ENCODE results near the gene MEIOC. TPM values are rescaled to one million over a fixed set of nuclear protein-coding genes. Genes with fewer than 3 reads are reported as not detected.
A peak's percentile ranks its signal among the peaks of the same experiment; 100 is the strongest.

Gene MEIOC
- total and polyA plus RNA-seq, 2 of the 4 experiments (the other 2 are of a cell fraction) = 0.27 to 0.36 TPM

GRCh38 chr17:44606658-44607057, 49.6 kb upstream of the MEIOC start:
- in situ Hi-C loops (cut with MboI; ENCODE audit: low sequenced_read_pairs) (no loop called here), dilution Hi-C loops (cut with HindIII; ENCODE audit: low sequenced_read_pairs, unreplicated experiment) (no loop called here), intact Hi-C loops (cut with micrococcal nuclease) (no loop called here)
- Histone ChIP-seq H3K9me3 (ENCODE audit: control insufficient read depth, insufficient read depth, low read length) (no peaks in the 10 kb centered on the region), H3K9me1 (ENCODE audit: insufficient read depth, low read length) (peaks cover 17% of the 10 kb centered on the region), H4K91ac (ENCODE audit: insufficient read depth, low read depth, low read length) (no peak overlapping the region), H4K20me1 (ENCODE audit: insufficient read depth, low read length) (no peaks in the 10 kb centered on the region), H3K18ac (ENCODE audit: low read depth, low read length) (no peak overlapping the region), H3K56ac (ENCODE audit: extremely low read depth, insufficient read depth, low read length) (no peak overlapping the region), H3K23ac (ENCODE audit: low read depth, low read length) (no peak overlapping the region), H2AK5ac (ENCODE audit: low read depth, low read length) (peak overlapping the region; percentile 79), H4K8ac (ENCODE audit: low read depth in 2 of 2, low read length in 2 of 2) (no peak overlapping the region), H2AFZ (replicated peaks; ENCODE audit: low read length, poor library complexity) (no peak overlapping the region), H2BK20ac (ENCODE audit: low read depth, low read length) (peak overlapping the region; percentile 65), H3K4me2 (ENCODE audit: low read depth, low read length) (no peak overlapping the region), H3K27me3 (ENCODE audit: control insufficient read depth, insufficient read depth, low read length) (no peaks in the 10 kb centered on the region), H2BK120ac (ENCODE audit: low read depth, low read length) (no peak overlapping the region; the same call in 1 of the 2 replicates), H3K4me3 (ENCODE audit: insufficient read depth, low read depth, low read length) (no peak overlapping the region), H3K79me1 (ENCODE audit: low read depth in 1 of 2, low read length in 2 of 2) (0 out of 4 replicates have a peak, but pooled peaks cover 0 to 6% of the 10 kb centered on the region in 2 experiments), H2AK9ac (replicated peaks; ENCODE audit: low read depth, low read length, poor library complexity) (peak overlapping the region; percentile 11), H3K9ac (ENCODE audit: low read depth, low read length) (no peak overlapping the region), H3K4ac (ENCODE audit: low read depth, low read length) (no peak overlapping the region), H2BK5ac (ENCODE audit: low read depth, low read length, poor library complexity, severe bottlenecking) (no peak overlapping the region), H4K5ac (ENCODE audit: low read depth, low read length) (no peak overlapping the region), H3K27ac (ENCODE audit: insufficient read depth, low read length) (no peak overlapping the region), H3K14ac (replicated peaks; ENCODE audit: low read depth, low read length) (no peak overlapping the region), H3K4me1 (ENCODE audit: control insufficient read depth, insufficient read depth, low read length) (peaks cover 22% of the 10 kb centered on the region), H3K36me3 (ENCODE audit: control insufficient read depth, insufficient read depth, low read length) (no peaks in the 10 kb centered on the region), H2BK15ac (ENCODE audit: low read depth, low read length) (peak overlapping the region; percentile 36; the same call in 2 of the 3 replicates)
- TF ChIP-seq ELK1 (IDR thresholded peaks at IDR 0.05; ENCODE audit: borderline replicate concordance, low read depth, low read length) (no peak), FOS (IDR thresholded peaks at IDR 0.05; ENCODE audit: low read depth, low read length) (no peak), CHD1 (IDR thresholded peaks at IDR 0.05; ENCODE audit: low read depth, low read length) (no peak), MAFK (IDR thresholded peaks at IDR 0.05; ENCODE audit: low read depth, low read length) (no peak), MXI1 (IDR thresholded peaks at IDR 0.05; ENCODE audit: borderline replicate concordance, low read depth, low read length) (no peak), RCOR1 (IDR thresholded peaks at IDR 0.05; ENCODE audit: insufficient replicate concordance, low read length) (no peak), RFX5 (IDR thresholded peaks at IDR 0.05; ENCODE audit: low read depth, low read length) (no peak), BHLHE40 (IDR thresholded peaks at IDR 0.05; ENCODE audit: low read depth, low read length) (no peak), NFE2L2 (IDR thresholded peaks at IDR 0.05; ENCODE audit: low read depth, low read length) (no peak), POLR2A (IDR thresholded peaks at IDR 0.05; ENCODE audit: low read depth, low read length) (no peak), CEBPB (IDR thresholded peaks at IDR 0.05; ENCODE audit: low read depth, low read length) (no peak), SMC3 (IDR thresholded peaks at IDR 0.05; ENCODE audit: low read depth, low read length) (no peak)
- TF ChIP-seq, protein P1, sequence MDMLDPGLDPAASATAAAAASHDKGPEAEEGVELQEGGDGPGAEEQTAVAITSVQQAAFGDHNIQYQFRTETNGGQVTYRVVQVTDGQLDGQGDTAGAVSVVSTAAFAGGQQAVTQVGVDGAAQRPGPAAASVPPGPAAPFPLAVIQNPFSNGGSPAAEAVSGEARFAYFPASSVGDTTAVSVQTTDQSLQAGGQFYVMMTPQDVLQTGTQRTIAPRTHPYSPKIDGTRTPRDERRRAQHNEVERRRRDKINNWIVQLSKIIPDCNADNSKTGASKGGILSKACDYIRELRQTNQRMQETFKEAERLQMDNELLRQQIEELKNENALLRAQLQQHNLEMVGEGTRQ (IDR thresholded peaks at IDR 0.05; ENCODE audit: low read depth, low read length) = no peak
- TF ChIP-seq, protein P2, sequence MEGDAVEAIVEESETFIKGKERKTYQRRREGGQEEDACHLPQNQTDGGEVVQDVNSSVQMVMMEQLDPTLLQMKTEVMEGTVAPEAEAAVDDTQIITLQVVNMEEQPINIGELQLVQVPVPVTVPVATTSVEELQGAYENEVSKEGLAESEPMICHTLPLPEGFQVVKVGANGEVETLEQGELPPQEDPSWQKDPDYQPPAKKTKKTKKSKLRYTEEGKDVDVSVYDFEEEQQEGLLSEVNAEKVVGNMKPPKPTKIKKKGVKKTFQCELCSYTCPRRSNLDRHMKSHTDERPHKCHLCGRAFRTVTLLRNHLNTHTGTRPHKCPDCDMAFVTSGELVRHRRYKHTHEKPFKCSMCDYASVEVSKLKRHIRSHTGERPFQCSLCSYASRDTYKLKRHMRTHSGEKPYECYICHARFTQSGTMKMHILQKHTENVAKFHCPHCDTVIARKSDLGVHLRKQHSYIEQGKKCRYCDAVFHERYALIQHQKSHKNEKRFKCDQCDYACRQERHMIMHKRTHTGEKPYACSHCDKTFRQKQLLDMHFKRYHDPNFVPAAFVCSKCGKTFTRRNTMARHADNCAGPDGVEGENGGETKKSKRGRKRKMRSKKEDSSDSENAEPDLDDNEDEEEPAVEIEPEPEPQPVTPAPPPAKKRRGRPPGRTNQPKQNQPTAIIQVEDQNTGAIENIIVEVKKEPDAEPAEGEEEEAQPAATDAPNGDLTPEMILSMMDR (conservative IDR thresholded peaks at IDR 0.05; ENCODE audit: low read depth, low read length) = no peak
- CTCF ChIA-PET = no interaction called here
- DNase-seq = no peak
- no peak for ATAC-seq (ENCODE audit: low read depth)
- 98% methylated on average over 8 of the region's 11 CpGs; no CpG with 5 or more reads in 1 of the 2 experiments for WGBS, 2 experiments (ENCODE audit: extremely low coverage in 2 of 2, insufficient read length in 1 of 2)
- BruUV-seq (replicated peaks) = no TSS peak
- POLR2A ChIA-PET (ENCODE audit: unreplicated experiment) = no interaction called here

All from IMR-90 (cell line).